Stimulated activated CD4-positive, alpha-beta T cell treated with anti-CD3 and anti-CD28 coated beads, Interleukin-12 subunit alpha, Interleukin-12 subunit beta, amount 100 ng/mL, for 48 hours (primary cell): ENCODE results near the gene LRRC72.
A peak's percentile ranks its signal among the peaks of the same experiment; 100 is the strongest.
"Not testable (repeated sequence)": the region's sequence is repeated elsewhere in the genome, so short reads cannot be mapped to it uniquely, and the experiment has no call there.

ENCODE experiments used
- DNase-seq, 3 donors: peaks; one replicate each; pipeline ENCODE4 v3.0.0-alpha.2; 2020; ENCODE audit warnings: low read depth in 2 of 3, low spot score in 1 of 3

Gene LRRC72

DNA sequence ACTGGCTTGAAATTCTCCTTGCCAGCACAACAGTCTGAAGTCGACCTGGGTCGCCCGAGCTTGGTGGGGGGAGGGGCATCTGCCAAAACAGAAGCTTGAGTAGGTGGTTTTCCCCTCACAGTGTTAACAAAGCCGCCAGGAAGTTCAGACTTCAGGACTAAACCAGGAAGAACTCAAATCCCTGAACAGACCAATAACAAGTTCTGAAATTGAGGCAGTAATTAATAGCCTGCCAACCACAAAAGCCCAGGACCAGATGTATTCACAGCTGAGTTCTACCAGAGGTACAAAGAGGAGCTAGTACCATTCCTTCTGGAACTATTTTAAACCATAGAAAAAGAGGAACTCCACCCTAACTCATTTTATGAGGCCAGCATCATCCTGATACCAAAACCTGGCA lies 45.3 kb downstream of the LRRC72 start:
- DNase-seq: no peak

DNA sequence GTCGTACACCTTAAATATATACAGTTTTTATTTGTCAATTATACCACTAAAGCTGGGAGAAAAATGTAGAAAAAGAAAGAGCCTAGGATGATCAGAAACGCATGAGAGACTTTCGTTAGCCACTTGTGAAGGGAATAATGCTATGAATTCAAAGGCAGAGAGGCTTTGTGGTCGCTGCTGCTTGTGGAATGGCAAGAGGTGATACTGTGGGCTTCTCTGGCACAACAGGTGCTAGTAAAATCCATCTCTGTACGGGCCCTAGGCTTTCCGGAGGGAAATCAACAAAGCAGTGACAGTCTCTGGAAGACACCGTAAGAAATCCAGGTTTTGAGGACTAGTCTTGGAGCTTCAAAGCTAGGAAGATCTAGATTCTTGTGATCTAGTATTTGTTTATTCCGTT lies 52.6 kb downstream of the LRRC72 start:
- DNase-seq: no peak

DNA sequence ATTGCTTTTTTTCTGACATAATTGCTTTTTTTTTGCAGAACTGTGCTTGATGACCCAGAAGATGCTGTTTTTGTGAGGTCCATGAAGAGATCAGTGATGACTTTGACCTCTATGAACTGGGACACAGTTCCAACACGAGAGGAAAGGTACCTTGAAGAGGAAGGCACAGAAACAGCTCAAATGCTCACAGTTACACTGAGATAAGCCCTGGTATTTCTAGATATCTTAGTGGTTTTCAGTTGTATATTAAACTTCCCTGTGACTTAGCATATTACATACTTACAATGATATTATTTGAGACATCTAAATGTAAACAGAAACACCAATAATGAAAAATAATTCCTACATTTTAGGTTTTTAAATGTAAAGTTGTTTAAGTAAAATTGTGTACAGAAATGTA lies 54.7 kb downstream of the LRRC72 start:
- DNase-seq: no peak

DNA sequence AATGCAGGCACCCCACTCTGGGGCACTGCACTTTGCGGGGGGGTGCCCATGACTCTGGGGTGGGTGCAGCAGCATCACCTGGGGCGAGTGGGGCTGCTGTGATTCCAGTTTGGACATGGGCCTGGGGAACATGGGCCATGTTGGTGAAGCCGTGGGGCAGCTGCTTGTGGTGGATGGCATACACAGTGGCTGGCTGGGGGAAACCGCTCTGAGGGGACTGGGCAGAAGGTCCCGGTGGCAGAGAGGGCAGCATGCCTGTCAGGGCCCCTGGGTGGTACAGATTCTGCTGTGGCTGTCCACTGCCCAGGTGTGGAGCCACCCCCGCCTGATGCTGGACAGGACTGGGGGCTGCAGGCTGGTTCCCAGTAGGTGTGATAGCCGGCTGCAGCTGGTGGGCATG lies 57.2 kb downstream of the LRRC72 start:
- no peak for DNase-seq

DNA sequence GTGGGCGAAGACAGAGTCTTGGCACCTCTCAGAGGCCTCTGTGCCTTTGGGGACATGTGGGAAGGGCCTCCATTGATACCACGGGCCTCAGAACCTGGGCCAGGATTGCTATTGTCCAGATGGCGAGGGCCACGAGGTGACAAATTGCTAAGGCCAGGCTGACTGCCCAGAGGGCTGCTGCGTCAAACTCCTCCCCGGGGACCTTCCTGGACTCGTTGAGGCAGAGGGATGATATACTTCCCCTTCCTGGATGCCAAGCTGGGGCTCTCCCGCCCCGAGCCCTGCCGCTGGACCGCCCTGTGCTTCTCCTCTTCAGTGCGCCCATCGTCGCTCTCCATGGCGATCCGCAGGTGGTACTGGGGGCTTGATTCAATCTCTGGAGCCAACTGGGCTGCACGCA lies 58.9 kb downstream of the LRRC72 start:
- no peak for DNase-seq

DNA sequence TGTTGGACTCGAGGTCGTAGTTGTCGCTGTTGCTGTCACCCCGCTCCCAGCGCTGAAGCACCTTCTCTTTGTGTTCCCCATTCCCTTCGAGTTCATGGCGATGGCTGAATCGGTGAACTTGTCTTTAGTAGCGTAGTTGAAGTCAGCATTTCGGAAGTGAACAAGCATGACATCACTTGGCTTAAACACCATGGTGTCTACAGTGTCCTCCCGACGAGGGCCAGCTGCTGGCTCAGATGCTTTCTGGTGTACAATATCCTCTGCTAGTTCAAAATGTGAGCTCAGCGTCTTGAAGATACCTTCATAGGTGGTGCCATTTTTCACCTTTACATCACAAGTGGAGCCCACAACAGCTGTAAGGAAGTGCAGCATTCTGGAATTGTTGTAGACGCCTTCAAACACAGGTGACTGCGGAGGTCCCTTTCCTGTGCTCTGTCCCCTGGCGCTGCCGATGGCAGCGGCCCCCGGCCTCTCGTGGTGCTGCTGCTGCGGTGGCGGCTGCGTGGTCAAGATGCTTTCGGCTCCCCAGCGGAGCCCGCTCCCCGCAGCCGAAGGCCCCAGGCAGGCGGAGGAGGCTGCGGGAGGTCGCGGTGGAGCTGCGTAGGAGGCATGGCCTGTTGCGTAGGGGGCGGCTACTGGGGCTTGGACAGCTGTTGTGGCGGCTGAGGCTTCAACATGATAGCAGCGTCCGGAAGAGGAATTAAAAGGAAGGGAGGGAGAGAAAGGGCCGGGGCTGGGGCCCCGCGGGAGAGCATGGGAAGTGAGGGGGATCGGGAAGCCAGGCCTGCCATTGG lies 59.7 kb downstream of the LRRC72 start:
- no peak for DNase-seq

DNA sequence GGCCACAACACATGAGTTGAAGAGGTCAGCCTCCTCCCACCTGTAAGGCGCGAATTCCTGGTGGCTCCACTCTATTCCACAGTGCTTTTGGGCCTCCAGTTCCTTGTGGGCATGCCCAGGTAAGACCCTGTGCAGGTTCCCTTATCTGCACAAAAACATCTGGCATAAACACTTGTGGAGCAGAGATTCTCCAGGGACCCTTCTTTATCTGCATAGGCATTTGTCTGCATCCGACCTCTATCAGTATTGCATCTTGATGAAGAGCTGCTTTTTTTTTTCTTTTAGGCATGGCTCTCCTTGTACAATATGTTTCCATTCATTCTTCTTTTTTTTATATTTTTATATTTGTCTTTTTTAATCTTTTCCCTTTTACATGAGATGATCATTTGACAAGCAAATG lies 60.5 kb downstream of the LRRC72 start:
- no peak for DNase-seq

DNA sequence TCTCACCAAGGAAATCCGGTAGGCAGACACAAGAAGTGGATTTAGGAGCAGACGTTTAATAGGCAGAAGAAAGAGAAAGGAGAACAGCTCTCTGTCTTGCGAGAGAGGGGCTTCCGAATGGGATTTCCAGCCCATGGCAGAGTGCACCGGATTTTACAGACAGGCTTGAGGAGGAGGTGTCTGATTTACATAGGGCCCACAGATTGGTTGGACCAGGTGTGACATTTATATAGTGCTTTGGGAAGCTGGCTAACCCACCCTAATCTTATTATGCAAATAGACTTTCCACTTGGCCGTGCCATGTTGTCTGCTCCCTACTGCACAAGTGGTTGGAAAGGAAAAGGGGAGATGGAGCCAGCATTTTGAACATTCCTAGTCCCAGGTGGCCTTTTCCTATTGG lies 61.2 kb downstream of the LRRC72 start:
- no peak for DNase-seq

DNA sequence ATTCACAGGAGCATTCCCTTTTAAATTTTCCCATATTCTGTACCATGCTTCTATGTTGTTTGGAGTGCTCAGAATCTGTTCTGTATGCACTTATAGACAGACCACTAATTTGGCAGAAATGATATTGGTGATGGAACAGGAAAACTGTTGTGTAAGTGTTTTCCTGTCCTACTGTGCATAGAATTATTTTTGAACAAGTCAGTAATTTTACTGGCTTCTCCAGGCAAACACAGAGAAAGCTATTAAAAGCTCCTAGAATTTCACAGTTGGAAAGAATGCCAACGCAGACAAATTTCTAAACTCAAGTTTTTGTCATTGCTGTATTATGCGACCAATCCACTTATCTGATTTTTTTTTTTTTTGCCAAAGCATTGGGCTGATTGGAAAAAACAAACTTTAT lies 63.3 kb downstream of the LRRC72 start:
- no peak for DNase-seq

DNA sequence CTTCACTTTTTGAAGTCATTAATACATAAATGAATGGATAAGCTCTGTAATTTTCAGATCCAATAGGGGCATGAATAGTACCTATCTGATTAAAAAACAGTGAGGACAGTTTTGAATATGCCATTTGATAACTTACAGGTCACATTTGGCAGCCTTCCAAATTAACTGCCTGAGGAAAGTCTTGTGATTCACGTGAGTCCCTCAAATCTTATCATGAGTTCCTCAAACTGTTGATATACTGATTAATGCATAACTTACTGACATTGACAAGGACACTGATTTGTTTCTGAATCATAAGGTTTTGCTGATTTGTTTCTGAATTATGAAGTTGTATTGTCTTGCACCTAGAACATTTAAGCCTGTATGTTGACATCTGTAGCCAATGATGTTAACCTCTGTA lies 63.8 kb downstream of the LRRC72 start:
- no peak for DNase-seq

DNA sequence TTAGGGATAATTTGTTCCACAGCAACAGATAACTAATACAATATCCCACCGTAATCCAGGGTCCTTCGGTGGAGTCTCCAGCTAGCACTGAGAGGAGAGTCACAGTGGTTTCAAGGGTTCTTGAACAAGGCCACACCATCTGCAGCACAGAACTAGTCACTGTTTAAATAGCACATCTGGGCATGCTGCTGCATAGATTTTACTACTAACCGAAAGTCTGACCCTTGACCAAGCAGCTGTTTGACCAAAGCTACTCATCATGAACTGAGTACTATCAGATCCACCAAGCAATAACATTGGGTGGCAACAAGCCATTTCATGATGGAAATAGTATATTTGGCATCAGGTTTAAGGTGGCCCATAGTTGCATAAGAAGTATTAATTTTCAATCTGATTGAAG lies 65.8 kb downstream of the LRRC72 start:
- no peak for DNase-seq

DNA sequence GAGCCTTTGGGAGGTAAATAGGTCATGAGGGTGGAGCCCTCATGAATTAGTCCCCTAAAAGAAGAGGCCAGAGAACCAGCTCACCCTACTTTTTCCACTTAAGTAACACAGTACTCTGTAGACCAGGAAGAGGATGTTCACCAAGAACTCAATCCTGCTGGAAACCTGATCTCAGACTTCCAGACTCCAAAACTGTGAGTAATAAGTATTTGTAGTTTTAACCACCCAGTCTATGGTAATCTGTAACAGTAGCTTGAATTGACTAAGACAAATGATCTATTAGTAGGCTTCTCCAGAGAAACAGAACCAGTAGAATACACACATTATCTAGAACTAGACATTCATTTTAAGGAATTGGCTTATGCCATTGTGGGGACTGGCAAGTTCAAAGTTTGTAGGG lies 67.4 kb downstream of the LRRC72 start:
- no peak for DNase-seq

DNA sequence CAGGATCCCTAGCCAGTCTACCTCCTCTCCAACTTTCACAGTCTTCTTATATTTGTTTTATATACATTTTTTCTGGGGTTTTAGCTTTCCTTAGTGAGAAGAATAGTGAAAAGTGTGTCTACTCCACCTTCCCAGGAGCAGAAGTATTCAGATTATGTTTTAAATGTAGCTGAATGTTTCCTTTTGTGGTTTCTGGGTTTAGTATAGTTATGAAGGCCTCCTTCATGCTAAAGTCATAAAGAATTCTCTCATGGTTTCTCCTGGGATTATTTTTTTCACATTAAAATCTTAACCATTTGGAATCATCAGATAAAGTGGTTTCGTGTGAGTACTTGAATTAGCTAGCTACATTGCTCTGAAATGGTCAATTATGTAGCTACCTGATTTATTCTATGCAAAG lies 68.1 kb downstream of the LRRC72 start:
- DNase-seq: no peak

DNA sequence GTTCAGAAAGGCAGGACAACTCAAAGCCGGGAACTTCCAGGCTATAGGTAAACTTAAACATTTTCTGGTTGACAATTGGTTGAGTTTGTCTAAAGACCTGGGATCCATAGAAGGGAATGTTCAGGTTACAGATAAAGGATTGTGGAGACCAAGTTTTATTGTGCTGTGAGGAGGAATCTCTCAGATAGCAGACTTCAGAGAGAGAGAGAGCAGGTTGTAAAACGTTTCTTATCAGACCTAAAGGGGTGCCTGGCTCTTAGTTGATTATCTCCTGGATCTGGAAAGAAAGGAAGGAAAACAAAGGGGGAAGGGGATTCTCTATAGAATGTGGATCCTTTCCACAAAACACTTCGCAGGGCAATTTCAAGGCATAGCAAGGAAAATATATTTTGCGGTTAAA lies 69.0 kb downstream of the LRRC72 start:
- not testable (repeated sequence) for DNase-seq

DNA sequence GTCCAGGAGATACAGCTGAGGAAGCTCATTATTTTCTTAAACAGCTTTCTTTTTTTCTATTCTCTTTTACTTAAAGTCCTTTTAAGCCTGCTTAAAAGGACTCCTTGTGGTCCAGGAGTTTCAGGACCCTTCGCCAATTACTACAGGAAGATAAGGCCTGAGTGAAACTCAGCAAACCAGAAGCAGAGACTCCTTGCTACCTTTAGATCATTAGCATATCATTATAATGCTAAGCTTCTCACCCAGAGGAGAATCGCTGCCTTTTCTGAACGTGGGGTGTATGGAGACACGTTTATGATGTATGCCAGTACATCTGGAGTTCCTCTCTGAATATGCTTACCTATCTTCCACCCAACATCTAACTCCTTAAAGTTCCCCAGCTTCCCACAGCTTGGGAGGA lies 71.4 kb downstream of the LRRC72 start:
- DNase-seq: no peak

DNA sequence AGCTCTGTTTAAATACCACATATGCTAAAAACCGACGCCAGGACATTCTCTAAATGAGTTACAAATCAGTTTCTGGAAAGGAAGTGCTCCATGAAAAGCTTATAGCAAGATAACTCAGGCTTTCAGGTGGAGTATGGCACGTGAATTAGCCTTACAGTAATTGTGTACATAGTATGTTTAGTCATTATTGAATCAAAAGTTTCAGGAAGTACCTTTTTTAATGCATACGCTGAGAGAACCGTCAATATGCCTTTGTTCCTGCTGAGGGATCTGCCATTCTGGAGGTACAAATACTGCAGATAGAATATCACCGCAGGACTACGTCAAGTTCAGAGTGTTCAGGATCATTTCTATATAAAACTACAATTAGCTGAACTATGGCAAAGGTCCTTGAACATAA lies 73.2 kb downstream of the LRRC72 start:
- no peak for DNase-seq

DNA sequence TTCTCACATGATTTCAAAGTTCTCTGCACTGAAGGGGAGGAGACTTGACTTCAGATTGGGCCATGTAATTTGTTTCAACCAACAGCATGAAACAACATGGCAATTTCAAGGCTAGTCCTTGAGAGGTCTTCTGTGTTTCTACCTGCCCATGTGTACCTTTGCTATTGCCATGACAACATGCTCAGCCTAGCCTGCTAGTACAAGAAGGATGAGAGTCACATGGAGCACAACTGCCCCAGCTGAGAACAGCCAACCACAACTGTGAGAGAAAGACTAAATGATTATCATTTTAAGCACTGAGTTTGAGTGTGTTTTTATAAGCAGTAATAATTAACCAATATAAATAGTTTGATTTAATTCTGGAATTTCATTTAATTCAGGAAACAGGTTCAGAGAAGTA lies 77.0 kb downstream of the LRRC72 start:
- DNase-seq: no peak

DNA sequence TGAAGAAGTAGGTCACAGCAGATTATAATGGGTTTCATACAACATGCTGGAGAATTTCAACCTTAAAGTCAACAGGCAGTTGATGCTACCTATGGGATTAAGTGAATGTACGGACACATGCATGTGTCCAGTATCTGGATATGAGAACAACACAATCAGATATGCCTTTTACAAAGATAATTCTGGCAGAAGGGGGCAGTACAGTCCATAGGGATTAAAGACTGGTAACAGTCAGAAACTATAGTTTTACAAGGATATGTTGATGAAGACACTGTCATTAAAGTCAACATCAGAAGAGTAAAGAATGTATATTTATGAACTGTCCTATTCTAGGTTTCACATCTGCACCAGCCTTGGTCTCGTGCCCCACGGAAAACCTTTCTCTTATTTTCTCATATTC lies 77.4 kb downstream of the LRRC72 start:
- DNase-seq: peak in 1 of 3 donors; percentile 4

DNA sequence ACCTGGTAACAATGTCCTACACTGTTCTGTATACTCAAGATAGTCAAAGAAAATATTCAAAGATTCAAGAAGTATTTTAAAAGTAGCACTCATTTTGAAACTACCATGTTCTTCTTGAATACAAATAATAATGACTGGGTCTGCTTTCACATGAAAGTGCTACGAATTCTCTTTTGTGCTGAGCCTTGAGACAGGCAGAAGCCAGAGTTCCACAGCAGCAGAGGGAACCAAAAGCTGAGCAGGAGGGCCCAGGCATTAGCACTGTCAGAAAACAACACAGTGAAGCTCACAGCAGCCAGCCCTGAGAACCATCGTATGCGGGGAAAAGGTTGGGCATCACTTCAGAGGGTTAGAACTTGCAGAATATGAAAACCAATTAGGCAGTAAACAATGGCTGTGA lies 80.1 kb downstream of the LRRC72 start:
- DNase-seq: no peak

DNA sequence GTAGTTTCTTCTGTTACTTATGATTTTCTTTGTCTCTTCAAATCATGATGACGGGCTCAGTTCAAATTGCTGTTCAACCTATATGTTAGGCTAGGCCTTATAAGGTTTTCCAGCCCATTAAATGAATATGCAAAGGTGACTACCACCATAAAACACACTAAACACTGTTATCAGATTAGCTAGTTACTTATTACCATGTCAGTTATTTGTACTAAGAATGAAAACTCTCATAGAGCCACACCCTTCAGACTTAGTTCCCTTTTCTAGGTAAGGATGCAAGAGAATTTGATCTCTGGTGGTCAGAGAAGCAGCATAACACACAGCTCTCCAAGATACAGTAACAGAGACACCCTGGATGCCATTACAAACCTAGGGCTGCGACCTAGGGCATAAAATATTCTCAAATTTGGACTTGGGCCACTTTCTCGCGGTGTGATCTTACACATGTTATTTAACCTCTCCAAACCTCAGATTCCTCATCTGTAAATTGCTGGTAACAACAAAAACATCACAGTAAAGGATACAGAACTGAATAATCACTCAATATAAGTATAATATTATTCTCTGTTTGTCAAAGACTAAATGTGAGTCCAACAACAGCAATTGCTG lies 83.3 kb downstream of the LRRC72 start:
- DNase-seq: no peak

DNA sequence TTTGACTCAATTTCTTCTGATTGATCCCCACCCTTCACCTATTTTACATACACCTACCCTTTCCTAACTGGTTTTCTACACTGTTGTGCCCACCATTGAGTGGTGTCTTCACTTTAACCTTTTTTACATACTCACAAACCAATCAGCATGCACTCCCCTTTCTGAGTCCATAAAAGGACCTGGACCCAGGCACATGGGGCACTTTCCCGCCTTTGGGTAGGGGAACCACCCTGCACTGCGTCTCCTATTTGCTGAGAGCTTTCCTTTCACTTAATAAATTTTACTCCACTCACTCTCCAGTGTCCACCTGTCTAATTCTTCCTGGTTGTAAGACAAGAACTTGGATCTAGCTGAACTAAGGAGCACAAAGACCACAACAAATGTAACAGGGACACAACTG lies 85.1 kb downstream of the LRRC72 start:
- no peak for DNase-seq

DNA sequence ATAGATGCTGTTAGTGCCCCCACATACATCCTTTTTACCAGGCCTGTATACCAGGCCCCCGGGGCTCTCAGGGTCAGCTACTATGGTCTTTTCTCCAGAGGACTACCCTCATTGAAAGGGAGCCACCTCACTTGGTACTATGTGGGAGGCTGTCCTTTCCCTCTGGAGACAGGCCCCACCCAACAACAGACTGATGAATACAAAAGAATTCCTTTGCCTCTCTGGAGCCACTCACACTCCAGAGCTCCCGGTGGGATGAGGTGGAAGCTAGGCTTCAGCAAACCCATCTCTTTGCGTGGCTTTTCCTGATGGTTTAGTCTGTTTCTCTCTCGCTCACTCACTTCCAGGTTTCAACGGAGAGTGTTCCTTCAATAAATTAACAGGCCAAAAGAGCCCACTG lies 88.6 kb downstream of the LRRC72 start:
- no peak for DNase-seq

DNA sequence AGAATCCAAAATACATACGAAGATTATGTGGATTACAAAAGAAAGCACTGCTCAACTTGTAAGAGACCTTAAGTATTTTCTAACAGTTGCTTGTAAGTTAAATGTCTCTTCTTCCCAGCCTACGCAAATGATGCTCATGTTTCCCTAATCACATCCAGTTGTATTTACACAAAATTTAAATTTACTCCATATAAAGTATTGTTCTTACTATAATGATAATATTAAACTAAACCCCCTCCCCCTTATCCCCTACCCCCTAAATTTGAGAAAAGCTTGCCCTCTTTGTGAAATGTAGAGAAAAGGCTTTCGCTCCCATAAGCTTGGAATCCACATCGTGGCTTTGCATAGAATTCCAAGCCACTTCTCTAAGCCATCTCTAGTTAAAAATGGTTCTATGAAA lies 89.5 kb downstream of the LRRC72 start:
- DNase-seq: no peak
